ENCODE measurements around the gene SHBG. TPM values are rescaled to one million over a fixed set of nuclear protein-coding genes. Genes with fewer than 3 reads are reported as not detected.
"Not testable (repeated sequence)": the region's sequence is repeated elsewhere in the genome, so short reads cannot be mapped to it uniquely, and the experiment has no call there.

SHBG gene
- total RNA-seq, 4 donors from 2014 or later, result 0.21 to 1.1 TPM; not detected in 2

GRCh38 chr17:7589891-7590691 is 39.8 kb upstream of the SHBG start, which contains the start of gene SOX15:
SOX15 (minus strand) TSS chr17:7590094; CDS start chr17:7589676, 418 bp downstream.
- intact Hi-C loops (cut with DNase I; ENCODE audit: low total_unique reads), result loop anchor here (10.0 kb wide), 1 partner anchor 235 kb away; the partner anchor contains the start of genes KCTD11 and TMEM95
- Histone ChIP-seq H3K36me3 (no peaks in the 10 kb centered on the region), H3K4me1 (peaks cover 0 to 4% of the 10 kb centered on the region in 2 donors), H3K27ac (peak within 1 kb of the TSS; percentile 82 to 85), H3K27me3 (no peaks in the 10 kb centered on the region), H3K4me3 (peak within 1 kb of the TSS; percentile 57 to 79), H3K9me3 (no peaks in the 10 kb centered on the region)
- TF ChIP-seq POLR2A (IDR thresholded peaks at IDR 0.05) (no peak), CTCF (IDR thresholded peaks at IDR 0.05) (no peak)
- no peak for DNase-seq

GRCh38 chr17:7590743-7591142 is 39.2 kb upstream of the SHBG start:
- no peaks in the 10 kb centered on the region for H3K36me3 ChIP-seq
- no peaks in the 10 kb centered on the region for H3K9me3 ChIP-seq
- DNase-seq, result no peak
- H3K27ac ChIP-seq, result no peak overlapping the region
- H3K4me3 ChIP-seq, result no peak overlapping the region
- intact Hi-C loops (cut with DNase I; ENCODE audit: low total_unique reads), result no loop called here
- H3K27me3 ChIP-seq, result no peaks in the 10 kb centered on the region
- peaks cover 0 to 4% of the 10 kb centered on the region in 2 donors for H3K4me1 ChIP-seq
- no peak for TF ChIP-seq CTCF (IDR thresholded peaks at IDR 0.05)
- TF ChIP-seq POLR2A (IDR thresholded peaks at IDR 0.05), result no peak

GRCh38 chr17:7591596-7591995 is 38.3 kb upstream of the SHBG start:
- H3K4me3 ChIP-seq, result no peak overlapping the region
- intact Hi-C loops (cut with DNase I; ENCODE audit: low total_unique reads), result no loop called here
- peaks cover 0 to 4% of the 10 kb centered on the region in 2 donors for H3K4me1 ChIP-seq
- no peak for DNase-seq
- no peaks in the 10 kb centered on the region for H3K36me3 ChIP-seq
- no peaks in the 10 kb centered on the region for H3K27me3 ChIP-seq
- no peak for TF ChIP-seq CTCF (IDR thresholded peaks at IDR 0.05)
- no peak for TF ChIP-seq POLR2A (IDR thresholded peaks at IDR 0.05)
- no peaks in the 10 kb centered on the region for H3K9me3 ChIP-seq
- H3K27ac ChIP-seq, result no peak overlapping the region

GRCh38 chr17:7592422-7593021 is 37.4 kb upstream of the SHBG start:
- no peaks in the 10 kb centered on the region for H3K27me3 ChIP-seq
- peaks cover 0 to 4% of the 10 kb centered on the region in 2 donors for H3K4me1 ChIP-seq
- intact Hi-C loops (cut with DNase I; ENCODE audit: low total_unique reads), result no loop called here
- H3K36me3 ChIP-seq, result no peaks in the 10 kb centered on the region
- TF ChIP-seq CTCF (IDR thresholded peaks at IDR 0.05) (no peak), POLR2A (IDR thresholded peaks at IDR 0.05) (no peak)
- H3K9me3 ChIP-seq, result no peaks in the 10 kb centered on the region
- no peak for DNase-seq
- H3K27ac ChIP-seq, result no peak overlapping the region
- no peak overlapping the region for H3K4me3 ChIP-seq

GRCh38 chr17:7593296-7593695 is 36.6 kb upstream of the SHBG start:
- Histone ChIP-seq H3K9me3 (no peaks in the 10 kb centered on the region), H3K4me1 (peaks cover 0 to 4% of the 10 kb centered on the region in 2 donors), H3K27me3 (no peaks in the 10 kb centered on the region), H3K27ac (no peak overlapping the region), H3K36me3 (no peaks in the 10 kb centered on the region), H3K4me3 (no peak overlapping the region)
- DNase-seq, result no peak
- TF ChIP-seq POLR2A (IDR thresholded peaks at IDR 0.05), result no peak
- TF ChIP-seq CTCF (IDR thresholded peaks at IDR 0.05), result no peak
- intact Hi-C loops (cut with DNase I; ENCODE audit: low total_unique reads), result no loop called here

- H3K4me3 ChIP-seq; H3K9me3 ChIP-seq; H3K27me3 ChIP-seq; intact Hi-C loops (cut with DNase I; ENCODE audit: low total_unique reads); H3K36me3 ChIP-seq; DNase-seq; H3K27ac ChIP-seq; H3K4me1 ChIP-seq: not testable (repeated sequence)
Observed at GRCh38 chr17:7597561-7597960, 32.4 kb upstream of the SHBG start.
